Measurements from ENCODE around the gene PHF1.
"Not testable (repeated sequence)": the region's sequence is repeated elsewhere in the genome, so short reads cannot be mapped to it uniquely, and the experiment has no call there.

PHF1 gene

DNA sequence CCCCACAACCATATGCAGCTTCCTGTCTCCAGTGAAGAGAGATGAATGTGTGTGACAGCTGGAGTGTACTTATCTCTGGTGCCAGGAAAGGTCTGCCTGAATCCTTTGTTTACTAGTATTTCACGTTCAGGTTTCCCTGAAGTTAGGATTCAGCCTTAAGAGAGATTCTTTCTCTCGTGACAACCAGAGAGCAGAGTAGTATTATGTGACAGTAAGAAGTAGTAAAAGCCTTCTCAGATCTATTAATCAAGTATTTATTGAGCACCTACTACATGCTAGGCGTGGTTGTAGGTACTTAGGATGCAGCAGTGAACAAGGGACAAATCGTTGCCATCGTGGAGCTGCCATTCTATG lies 18.2 kb upstream of the PHF1 start:
- Histone ChIP-seq H3K36me3 (ENCODE audit: control insufficient read depth, insufficient read depth, low read length) (peaks cover 10% of the 10 kb centered on the region), H3K27me3 (ENCODE audit: control insufficient read depth, insufficient read depth, low read length) (no peaks in the 10 kb centered on the region), H3K9ac (ENCODE audit: low read depth, low read length) (peak overlapping the region; percentile 62), H3K4me3 (ENCODE audit: low read depth, low read length) (peak overlapping the region; percentile 83), H3K27ac (ENCODE audit: low read depth, low read length) (peak overlapping the region; percentile 92), H3K9me3 (ENCODE audit: control insufficient read depth, insufficient read depth, low read length) (no peaks in the 10 kb centered on the region), H3K4me1 (ENCODE audit: control insufficient read depth, insufficient read depth, low read length) (peaks cover 17% of the 10 kb centered on the region)

DNA sequence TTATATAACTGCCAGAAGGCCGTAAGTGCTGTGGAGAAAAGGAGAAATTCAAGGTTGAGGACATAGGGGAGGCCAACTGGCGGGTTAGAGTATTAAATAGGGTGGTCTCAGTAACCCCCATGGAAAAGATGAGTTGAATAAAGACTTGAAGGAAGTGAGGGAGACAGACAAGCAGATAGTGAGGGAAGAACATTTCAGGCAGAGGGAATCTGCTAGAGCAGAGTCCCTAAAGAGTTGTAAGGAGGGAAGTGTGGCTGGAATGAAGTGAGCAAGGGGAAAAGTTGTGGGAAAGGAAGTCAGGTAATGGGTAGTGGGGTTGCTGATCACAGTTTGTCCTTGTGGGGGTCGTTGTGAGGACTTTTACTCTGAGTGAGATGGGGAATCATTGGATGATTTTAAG lies 17.8 kb upstream of the PHF1 start:
- H3K27ac ChIP-seq (ENCODE audit: low read depth, low read length) = no peak overlapping the region
- 0 out of 2 replicates have a peak overlapping the region, but pooled peaks have one; percentile 38 for H3K9ac ChIP-seq (ENCODE audit: low read depth, low read length)
- H3K4me3 ChIP-seq (ENCODE audit: low read depth, low read length) = peak overlapping the region; percentile 83
- H3K4me1 ChIP-seq (ENCODE audit: control insufficient read depth, insufficient read depth, low read length) = peaks cover 17% of the 10 kb centered on the region
- no peaks in the 10 kb centered on the region for H3K9me3 ChIP-seq (ENCODE audit: control insufficient read depth, insufficient read depth, low read length)
- peaks cover 14% of the 10 kb centered on the region for H3K36me3 ChIP-seq (ENCODE audit: control insufficient read depth, insufficient read depth, low read length)
- H3K27me3 ChIP-seq (ENCODE audit: control insufficient read depth, insufficient read depth, low read length) = no peaks in the 10 kb centered on the region

DNA sequence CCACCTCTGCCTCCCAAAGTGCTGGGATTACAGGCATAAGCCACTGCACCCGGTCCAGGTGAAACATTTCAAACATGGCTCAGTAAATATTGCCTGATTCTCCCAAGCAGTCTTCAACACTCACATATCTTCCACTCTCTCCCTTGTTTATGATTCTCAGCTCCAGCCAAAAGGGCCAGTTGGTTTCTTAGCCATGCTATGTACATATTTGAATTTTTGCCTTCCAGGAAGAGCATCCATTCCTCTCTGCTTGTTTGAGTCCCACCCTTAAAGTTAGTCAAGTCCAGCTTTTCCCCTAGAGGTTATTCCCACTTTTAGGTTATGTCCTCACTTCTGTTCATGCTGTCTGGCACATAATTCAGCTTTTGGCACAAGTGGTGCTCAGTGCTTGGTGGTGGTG lies 13.3 kb upstream of the PHF1 start:
- H3K27ac ChIP-seq (ENCODE audit: low read depth, low read length) = no peak overlapping the region
- no peaks in the 10 kb centered on the region for H3K9me3 ChIP-seq (ENCODE audit: control insufficient read depth, insufficient read depth, low read length)
- H3K36me3 ChIP-seq (ENCODE audit: control insufficient read depth, insufficient read depth, low read length) = peaks cover 45% of the 10 kb centered on the region
- peaks cover 6% of the 10 kb centered on the region; the same call in 1 of the 2 replicates for H3K4me1 ChIP-seq (ENCODE audit: control insufficient read depth, insufficient read depth, low read length)
- no peak overlapping the region for H3K4me3 ChIP-seq (ENCODE audit: low read depth, low read length)
- H3K27me3 ChIP-seq (ENCODE audit: control insufficient read depth, insufficient read depth, low read length) = no peaks in the 10 kb centered on the region
- no peak overlapping the region for H3K9ac ChIP-seq (ENCODE audit: low read depth, low read length)

DNA sequence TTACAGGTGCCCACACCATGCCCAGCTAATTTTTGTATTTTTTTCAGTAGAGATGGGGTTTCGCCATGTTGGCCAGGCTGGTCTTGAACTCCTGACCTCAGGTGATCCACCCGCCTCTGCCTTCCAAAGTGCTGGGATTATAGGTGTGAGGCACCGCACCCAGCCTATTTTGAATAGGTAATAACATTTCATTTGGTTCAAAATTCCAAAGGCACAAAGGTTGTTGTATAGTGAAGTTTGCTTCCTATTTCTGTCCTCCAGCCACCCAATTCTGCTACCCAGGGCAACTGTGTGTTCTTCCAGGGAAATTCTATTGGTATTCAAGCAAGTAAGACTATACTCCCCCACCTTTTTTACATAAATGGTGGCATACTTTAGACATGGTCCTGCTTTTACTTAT lies 12.2 kb upstream of the PHF1 start:
- H3K36me3 ChIP-seq (ENCODE audit: control insufficient read depth, insufficient read depth, low read length) = peaks cover 55% of the 10 kb centered on the region
- not testable (repeated sequence) for H3K9ac ChIP-seq (ENCODE audit: low read depth, low read length); H3K4me1 ChIP-seq (ENCODE audit: control insufficient read depth, insufficient read depth, low read length); H3K27ac ChIP-seq (ENCODE audit: low read depth, low read length); H3K27me3 ChIP-seq (ENCODE audit: control insufficient read depth, insufficient read depth, low read length); H3K4me3 ChIP-seq (ENCODE audit: low read depth, low read length); H3K9me3 ChIP-seq (ENCODE audit: control insufficient read depth, insufficient read depth, low read length)

DNA sequence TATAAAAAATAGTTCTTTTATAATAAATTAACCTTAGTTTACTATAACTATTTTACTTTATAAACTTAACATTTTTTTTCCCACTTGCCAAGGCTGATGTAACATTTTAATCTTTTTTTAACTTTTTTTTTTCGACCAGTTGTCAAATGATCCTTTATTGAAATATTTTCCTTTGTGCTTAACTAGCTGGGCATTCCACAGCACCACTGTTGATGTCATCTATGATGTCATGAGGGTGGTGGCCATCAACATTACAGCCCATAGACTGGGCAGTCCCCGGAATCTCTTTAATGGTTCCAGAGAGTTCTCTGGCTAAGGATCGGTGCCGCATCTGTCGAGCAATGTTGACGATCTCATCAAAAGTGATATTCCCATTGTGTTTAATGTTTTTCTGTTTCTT lies 10.9 kb upstream of the PHF1 start:
- not testable (repeated sequence) for H3K27me3 ChIP-seq (ENCODE audit: control insufficient read depth, insufficient read depth, low read length); H3K4me1 ChIP-seq (ENCODE audit: control insufficient read depth, insufficient read depth, low read length); H3K9me3 ChIP-seq (ENCODE audit: control insufficient read depth, insufficient read depth, low read length); H3K9ac ChIP-seq (ENCODE audit: low read depth, low read length); H3K27ac ChIP-seq (ENCODE audit: low read depth, low read length); H3K4me3 ChIP-seq (ENCODE audit: low read depth, low read length)
- peaks cover 67% of the 10 kb centered on the region for H3K36me3 ChIP-seq (ENCODE audit: control insufficient read depth, insufficient read depth, low read length)

DNA sequence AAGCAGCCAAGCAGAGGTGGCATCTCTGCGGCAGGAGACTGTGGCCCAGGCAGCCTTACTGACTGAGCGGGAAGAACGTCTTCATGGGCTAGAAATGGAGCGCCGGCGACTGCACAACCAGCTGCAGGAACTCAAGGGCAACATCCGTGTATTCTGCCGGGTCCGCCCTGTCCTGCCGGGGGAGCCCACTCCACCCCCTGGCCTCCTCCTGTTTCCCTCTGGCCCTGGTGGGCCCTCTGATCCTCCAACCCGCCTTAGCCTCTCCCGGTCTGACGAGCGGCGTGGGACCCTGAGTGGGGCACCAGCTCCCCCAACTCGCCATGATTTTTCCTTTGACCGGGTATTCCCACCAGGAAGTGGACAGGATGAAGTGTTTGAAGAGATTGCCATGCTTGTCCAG lies 5.9 kb upstream of the PHF1 start:
- Histone ChIP-seq H3K4me3 (ENCODE audit: low read depth, low read length) (no peak overlapping the region), H3K4me1 (ENCODE audit: control insufficient read depth, insufficient read depth, low read length) (peaks cover 4% of the 10 kb centered on the region; the same call in 1 of the 2 replicates), H3K9me3 (ENCODE audit: control insufficient read depth, insufficient read depth, low read length) (no peaks in the 10 kb centered on the region), H3K27me3 (ENCODE audit: control insufficient read depth, insufficient read depth, low read length) (no peaks in the 10 kb centered on the region), H3K36me3 (ENCODE audit: control insufficient read depth, insufficient read depth, low read length) (peaks cover 73% of the 10 kb centered on the region), H3K9ac (ENCODE audit: low read depth, low read length) (no peak overlapping the region), H3K27ac (ENCODE audit: low read depth, low read length) (no peak overlapping the region)

DNA sequence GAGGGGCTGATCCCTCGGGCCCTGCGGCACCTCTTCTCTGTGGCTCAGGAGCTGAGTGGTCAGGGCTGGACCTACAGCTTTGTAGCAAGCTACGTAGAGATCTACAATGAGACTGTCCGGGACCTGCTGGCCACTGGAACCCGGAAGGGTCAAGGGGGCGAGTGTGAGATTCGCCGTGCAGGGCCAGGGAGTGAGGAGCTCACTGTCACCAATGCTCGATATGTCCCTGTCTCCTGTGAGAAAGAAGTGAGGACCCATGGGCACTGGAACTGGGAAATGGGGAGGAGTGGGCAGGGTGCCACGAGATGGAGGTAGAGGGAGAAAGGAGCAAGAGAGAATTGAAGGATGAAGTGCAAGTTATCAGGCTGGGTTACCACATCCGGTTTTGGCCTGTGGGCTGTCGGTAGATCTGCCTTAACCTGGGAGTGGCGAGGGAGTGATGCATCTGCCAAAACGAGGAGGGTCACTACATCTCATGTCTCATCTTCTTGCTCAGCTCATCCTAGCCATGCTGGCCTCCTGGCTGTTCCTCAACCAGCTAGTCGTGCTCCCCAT lies 5.4 kb upstream of the PHF1 start:
- peaks cover 4% of the 10 kb centered on the region; the same call in 1 of the 2 replicates for H3K4me1 ChIP-seq (ENCODE audit: control insufficient read depth, insufficient read depth, low read length)
- peaks cover 68% of the 10 kb centered on the region for H3K36me3 ChIP-seq (ENCODE audit: control insufficient read depth, insufficient read depth, low read length)
- no peak overlapping the region for H3K27ac ChIP-seq (ENCODE audit: low read depth, low read length)
- H3K9me3 ChIP-seq (ENCODE audit: control insufficient read depth, insufficient read depth, low read length) = no peaks in the 10 kb centered on the region
- H3K27me3 ChIP-seq (ENCODE audit: control insufficient read depth, insufficient read depth, low read length) = no peaks in the 10 kb centered on the region
- H3K9ac ChIP-seq (ENCODE audit: low read depth, low read length) = no peak overlapping the region
- no peak overlapping the region for H3K4me3 ChIP-seq (ENCODE audit: low read depth, low read length)

DNA sequence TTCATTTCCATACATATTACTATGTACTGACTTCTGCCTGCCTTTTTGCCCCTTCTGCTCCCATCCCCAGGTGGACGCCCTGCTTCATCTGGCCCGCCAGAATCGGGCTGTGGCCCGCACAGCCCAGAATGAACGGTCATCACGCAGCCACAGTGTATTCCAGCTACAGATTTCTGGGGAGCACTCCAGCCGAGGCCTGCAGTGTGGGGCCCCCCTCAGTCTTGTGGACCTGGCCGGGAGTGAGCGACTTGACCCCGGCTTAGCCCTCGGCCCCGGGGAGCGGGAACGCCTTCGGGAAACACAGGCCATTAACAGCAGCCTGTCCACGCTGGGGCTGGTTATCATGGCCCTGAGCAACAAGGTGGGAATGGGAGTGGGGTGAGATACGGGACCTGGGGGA lies 4.7 kb upstream of the PHF1 start:
- Histone ChIP-seq H3K9me3 (ENCODE audit: control insufficient read depth, insufficient read depth, low read length) (no peaks in the 10 kb centered on the region), H3K36me3 (ENCODE audit: control insufficient read depth, insufficient read depth, low read length) (peaks cover 68% of the 10 kb centered on the region), H3K4me1 (ENCODE audit: control insufficient read depth, insufficient read depth, low read length) (peaks cover 4% of the 10 kb centered on the region; the same call in 1 of the 2 replicates), H3K27me3 (ENCODE audit: control insufficient read depth, insufficient read depth, low read length) (no peaks in the 10 kb centered on the region), H3K4me3 (ENCODE audit: low read depth, low read length) (no peak overlapping the region), H3K27ac (ENCODE audit: low read depth, low read length) (no peak overlapping the region), H3K9ac (ENCODE audit: low read depth, low read length) (no peak overlapping the region)

DNA sequence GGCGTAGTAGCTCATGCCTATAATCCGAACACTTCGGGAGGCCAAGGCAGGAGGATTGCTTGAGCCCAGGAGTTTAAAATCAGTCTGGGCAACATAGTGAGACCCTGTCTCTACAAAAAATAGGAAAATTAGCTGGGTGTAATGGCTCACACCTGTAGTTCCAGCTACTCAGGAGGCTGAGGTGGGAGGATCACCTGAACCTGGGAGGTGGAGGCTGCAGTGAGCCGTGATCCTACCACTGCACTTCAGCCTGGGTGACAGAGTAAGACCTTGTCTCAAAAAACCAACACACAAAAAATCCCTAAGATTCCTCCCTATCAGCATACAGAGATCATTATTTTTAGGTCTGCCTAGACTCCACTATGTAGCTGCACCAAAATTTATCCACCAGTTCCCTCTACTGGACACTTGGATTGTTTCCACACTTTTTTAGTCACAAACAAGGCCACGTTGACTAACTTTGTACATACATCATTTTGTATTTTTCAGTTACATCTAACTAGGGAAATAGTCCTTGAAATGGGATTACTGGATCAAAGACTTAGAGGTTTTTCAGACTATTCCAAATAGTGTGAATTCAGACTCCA lies 3.6 kb upstream of the PHF1 start:
- Histone ChIP-seq H3K4me3 (ENCODE audit: low read depth, low read length) (no peak overlapping the region), H3K9ac (ENCODE audit: low read depth, low read length) (no peak overlapping the region), H3K27ac (ENCODE audit: low read depth, low read length) (no peak overlapping the region), H3K36me3 (ENCODE audit: control insufficient read depth, insufficient read depth, low read length) (peaks cover 63% of the 10 kb centered on the region), H3K27me3 (ENCODE audit: control insufficient read depth, insufficient read depth, low read length) (no peaks in the 10 kb centered on the region), H3K9me3 (ENCODE audit: control insufficient read depth, insufficient read depth, low read length) (no peaks in the 10 kb centered on the region), H3K4me1 (ENCODE audit: control insufficient read depth, insufficient read depth, low read length) (peaks cover 4% of the 10 kb centered on the region; the same call in 1 of the 2 replicates)

DNA sequence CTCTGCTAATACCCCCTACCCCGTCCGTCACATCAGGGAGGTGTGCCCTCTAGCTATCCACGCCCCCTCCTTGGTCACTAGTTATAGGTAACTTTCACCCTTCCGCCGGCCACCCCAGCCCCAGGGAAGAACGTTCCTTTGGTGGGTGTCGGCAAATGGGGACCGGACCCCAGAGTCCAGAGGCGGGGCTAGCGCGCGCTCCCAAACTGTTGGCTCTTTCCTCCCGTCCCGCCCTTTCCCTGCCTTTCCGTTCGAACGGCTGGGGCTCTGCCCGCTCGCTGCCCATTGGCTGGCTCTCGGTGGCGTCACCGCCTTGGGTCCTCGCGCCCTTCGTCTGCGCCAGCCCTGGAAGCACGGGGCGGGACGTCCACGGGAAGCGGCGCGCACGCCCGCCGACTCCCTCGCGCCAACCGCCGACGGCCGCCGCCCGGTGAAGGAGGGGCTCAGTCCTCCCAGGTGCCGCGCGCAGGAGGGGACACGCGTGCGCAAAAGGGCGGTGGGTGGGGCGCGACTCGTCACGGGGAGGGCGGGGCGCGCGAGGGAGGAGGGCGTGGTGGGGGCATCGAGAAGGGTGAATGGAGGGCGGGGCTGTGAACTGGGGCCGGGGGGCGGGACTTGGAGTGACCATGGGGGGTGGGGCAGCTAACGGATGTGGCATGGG lies 634 bp upstream of the PHF1 start:
- Histone ChIP-seq H3K36me3 (ENCODE audit: control insufficient read depth, insufficient read depth, low read length) (peaks cover 62% of the 10 kb centered on the region), H3K27ac (ENCODE audit: low read depth, low read length) (peak overlapping the region; percentile 95), H3K9me3 (ENCODE audit: control insufficient read depth, insufficient read depth, low read length) (no peaks in the 10 kb centered on the region), H3K27me3 (ENCODE audit: control insufficient read depth, insufficient read depth, low read length) (no peaks in the 10 kb centered on the region), H3K9ac (ENCODE audit: low read depth, low read length) (peak overlapping the region; percentile 29), H3K4me1 (ENCODE audit: control insufficient read depth, insufficient read depth, low read length) (peaks cover 4% of the 10 kb centered on the region; the same call in 1 of the 2 replicates), H3K4me3 (ENCODE audit: low read depth, low read length) (peak overlapping the region; percentile 83)

DNA sequence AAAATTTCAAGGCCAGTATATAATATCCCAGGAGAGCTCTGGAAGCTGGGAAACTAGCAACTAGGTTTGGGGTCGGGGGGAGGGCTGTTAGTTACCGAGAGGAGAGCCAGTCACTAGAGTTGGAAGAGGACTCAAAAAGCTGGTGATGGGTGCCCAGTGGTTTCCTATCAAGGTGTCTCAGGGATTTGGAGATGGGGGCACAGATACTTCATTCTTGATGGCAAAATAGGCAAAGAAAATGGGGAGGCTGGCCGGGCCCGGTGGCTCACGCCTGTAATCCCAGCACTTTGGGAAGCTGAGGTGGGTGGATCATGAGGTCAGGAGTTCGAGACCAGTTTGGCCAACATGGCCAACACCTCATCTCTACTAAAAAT lies 805 bp downstream of the PHF1 start:
- peaks cover 8% of the 10 kb centered on the region; the same call in 1 of the 2 replicates for H3K4me1 ChIP-seq (ENCODE audit: control insufficient read depth, insufficient read depth, low read length)
- H3K27me3 ChIP-seq (ENCODE audit: control insufficient read depth, insufficient read depth, low read length) = no peaks in the 10 kb centered on the region
- H3K4me3 ChIP-seq (ENCODE audit: low read depth, low read length) = peak overlapping the region; percentile 83
- H3K27ac ChIP-seq (ENCODE audit: low read depth, low read length) = peak overlapping the region; percentile 95
- peaks cover 62% of the 10 kb centered on the region for H3K36me3 ChIP-seq (ENCODE audit: control insufficient read depth, insufficient read depth, low read length)
- no peaks in the 10 kb centered on the region for H3K9me3 ChIP-seq (ENCODE audit: control insufficient read depth, insufficient read depth, low read length)
- peak overlapping the region; percentile 56 for H3K9ac ChIP-seq (ENCODE audit: low read depth, low read length)
